K562 (cell line): Measurements from ENCODE around the gene HS6ST1. TPM values are rescaled to one million over a fixed set of nuclear protein-coding genes. Genes with fewer than 3 reads are reported as not detected.
A peak's percentile ranks its signal among the peaks of the same experiment; 100 is the strongest.

Experiments used
- ATAC-seq: fragments of 200-7000 bp; cut with Tn5 transposase; 3 replicates; pipeline ENCODE4 v1.9.1; 2020; ENCODE audit warnings: moderate library complexity
- BruUV-seq: library from RNA; stranded (reverse); fragments of 400-500 nt; replicated peaks from 2 replicates; lab custom pipeline; 2021; lab: Mats Ljungman, UMichigan
- CTCF ChIA-PET: fragments of 300-600 bp; formaldehyde crosslinking; extraction: SDS; loops from one replicate; lab custom pipeline; 2021; ENCODE audit warnings: low intra/inter-chr PET ratio; lab: Yijun Ruan, JAX
- POLR2A ChIA-PET: fragments of 300-600, 350-650 bp; sonication (Branson Sonifier 250); formaldehyde crosslinking; extraction: SDS; loops from one replicate; lab custom pipeline; 2021; ENCODE audit warnings: antibody characterized with exemption, inconsistent platforms; lab: Yijun Ruan, JAX
- DNase-seq, 4 experiments: peaks; one replicate each; pipeline versions ENCODE4 v3.0.0 to v3.0.0-alpha.2; 2011 to 2018; ENCODE audit warnings: low spot score in 3 of 4, mixed read lengths in 3 of 4; ENCODE audit errors: extremely low read depth in 1 of 4
- FAIRE-seq: peaks from 2 replicates; lab custom pipeline; 2011; peaks lifted over from hg19 to GRCh38; lab: Jason Lieb, UNC
- H2AFZ ChIP-seq: 2 replicates; pipeline ENCODE4 v1.6.0; 2011; ENCODE audit warnings: low read depth, low read length, control low read depth, inconsistent platforms
- H3K27ac ChIP-seq: fragments of 200-600 bp; 3 replicates; pipeline ENCODE4 v1.8.0; 2011; ENCODE audit warnings: low read depth, mild to moderate bottlenecking, control low read depth, inconsistent platforms, low read length, moderate library complexity, mixed read lengths; ENCODE audit errors: extremely low read depth
- H3K27me3 ChIP-seq, 2 experiments: fragments of 300-600 bp in 1 of 2; 2 replicates in 1 of 2; 3 replicates in 1 of 2; pipeline versions ENCODE4 v1.6.0 to v1.8.0; 2011; ENCODE audit warnings: inconsistent platforms in 2 of 2, low read length in 2 of 2, mild to moderate bottlenecking in 1 of 2, mixed read lengths in 1 of 2, moderate library complexity in 1 of 2; ENCODE audit not compliant: control insufficient read depth in 2 of 2, insufficient read depth in 2 of 2
- H3K36me3 ChIP-seq: fragments of 300-600 bp; 3 replicates; pipeline ENCODE4 v1.8.0; 2011; ENCODE audit warnings: mild to moderate bottlenecking, low read length, inconsistent platforms; ENCODE audit not compliant: control insufficient read depth, insufficient read depth
- H3K4me1 ChIP-seq, 2 experiments: fragments of 200-600 bp in 1 of 2; replicated peaks in 1 of 2; 2 replicates in 1 of 2; 3 replicates in 1 of 2; pipeline versions ENCODE4 v1.5.1 to v1.8.0; 2011; ENCODE audit warnings: inconsistent platforms in 2 of 2, low read length in 2 of 2, mild to moderate bottlenecking in 1 of 2, mixed read lengths in 1 of 2, moderate library complexity in 1 of 2; ENCODE audit not compliant: control insufficient read depth in 2 of 2, insufficient read depth in 2 of 2
- H3K4me2 ChIP-seq: 2 replicates; pipeline ENCODE4 v1.6.1; 2011; ENCODE audit warnings: low read length, control low read depth, inconsistent platforms, mixed read lengths; ENCODE audit not compliant: insufficient read depth
- H3K4me3 ChIP-seq: fragments of 200-600 bp; sonication (generic), shearing (Covaris generic); 2 replicates; pipeline ENCODE4 v1.5.1; 2016; ENCODE audit warnings: control low read depth, inconsistent platforms
- H3K79me2 ChIP-seq: fragments of 200-600 bp; 3 replicates; pipeline ENCODE4 v1.8.0; 2011; ENCODE audit warnings: low read length, inconsistent platforms; ENCODE audit not compliant: control insufficient read depth, insufficient read depth
- H3K9ac ChIP-seq, 2 experiments: 2 replicates each; pipeline versions ENCODE4 v1.6.0 to v1.6.1; 2011; ENCODE audit warnings: low read depth in 2 of 2, low read length in 2 of 2, control low read depth in 1 of 2, inconsistent platforms in 1 of 2, mild to moderate bottlenecking in 1 of 2, mixed read lengths in 1 of 2; ENCODE audit not compliant: insufficient read depth in 1 of 2
- H3K9me1 ChIP-seq: one replicate; pipeline ENCODE4 v1.6.0; 2011; ENCODE audit warnings: inconsistent platforms, mild to moderate bottlenecking, low read length, moderate library complexity; ENCODE audit not compliant: control insufficient read depth, insufficient read depth
- H3K9me3 ChIP-seq: replicated peaks from 2 replicates; pipeline ENCODE4 v1.5.1; 2011; ENCODE audit warnings: low read depth, low read length, inconsistent platforms; ENCODE audit not compliant: control insufficient read depth, insufficient read depth
- H4K20me1 ChIP-seq: replicated peaks from 2 replicates; pipeline ENCODE4 v1.6.1; 2011; ENCODE audit warnings: low read length, inconsistent platforms, mixed read lengths; ENCODE audit not compliant: control insufficient read depth, insufficient read depth
- CSDE1 ChIP-seq, 2 experiments: fragments of 450-650 bp; IDR thresholded peaks; 2 replicates each; pipeline ENCODE4 v1.6.1; 2016; ENCODE audit warnings: mild to moderate bottlenecking in 1 of 2
- FOXP4 ChIP-seq: sonication (generic); formaldehyde crosslinking; IDR thresholded peaks from 2 replicates; pipeline ENCODE4 v1.8.0; 2022; ENCODE audit warnings: mild to moderate bottlenecking, missing genetic modification reagents, borderline replicate concordance
- GATAD2B ChIP-seq: fragments of 450-650 bp; IDR thresholded peaks from 2 replicates; pipeline ENCODE4 v1.6.1; 2017; ENCODE audit warnings: mild to moderate bottlenecking, borderline replicate concordance
- ILF3 ChIP-seq: fragments of 450-650 bp; IDR thresholded peaks from 2 replicates; pipeline ENCODE4 v1.6.1; 2018; ENCODE audit warnings: antibody characterized with exemption, mild to moderate bottlenecking, moderate library complexity, borderline replicate concordance
- ILK ChIP-seq: fragments of 450-650 bp; IDR thresholded peaks from 2 replicates; pipeline ENCODE4 v1.6.1; 2016; ENCODE audit warnings: missing genetic modification characterization, low read depth, mild to moderate bottlenecking, missing compliant biosample characterization, moderate library complexity, borderline replicate concordance
- RERE ChIP-seq: sonication (generic); formaldehyde crosslinking; IDR thresholded peaks from 2 replicates; pipeline ENCODE4 v1.8.0; 2023; ENCODE audit warnings: missing genetic modification reagents, mild to moderate bottlenecking, borderline replicate concordance
- SRSF9 ChIP-seq: fragments of 200-400 bp; formaldehyde crosslinking; IDR thresholded peaks from 2 replicates; pipeline ENCODE4 v1.6.1; 2017; ENCODE audit warnings: low read depth, low read length, borderline replicate concordance
- TARDBP ChIP-seq: fragments of 450-650 bp; IDR thresholded peaks from 2 replicates; pipeline ENCODE4 v1.6.1; 2016
- YY1 ChIP-seq, 3 experiments: IDR thresholded peaks; 2 replicates each; pipeline ENCODE4 v1.6.1; 2011; ENCODE audit warnings: low read length in 2 of 3, mild to moderate bottlenecking in 2 of 3, moderate library complexity in 2 of 3, borderline replicate concordance in 1 of 3, control low read depth in 1 of 3, low read depth in 1 of 3; ENCODE audit not compliant: insufficient read depth in 3 of 3, insufficient replicate concordance in 2 of 3, control insufficient read depth in 1 of 3, insufficient read length in 1 of 3; ENCODE audit errors: extremely low read depth in 1 of 3
- ZBTB7A ChIP-seq: IDR thresholded peaks from 2 replicates; pipeline ENCODE4 v1.6.1; 2011; ENCODE audit warnings: low read depth, mild to moderate bottlenecking, low read length, moderate library complexity, borderline replicate concordance; ENCODE audit not compliant: control insufficient read depth
- ZNF384 ChIP-seq: IDR thresholded peaks from 2 replicates; pipeline ENCODE4 v1.6.1; 2012; ENCODE audit warnings: low read depth, low read length, improper control_type of control experiment
- ZNF41 ChIP-seq: fragments of 250-450 bp; sonication (Bioruptor Pico); conservative IDR thresholded peaks from 2 replicates; pipeline ENCODE4 v1.4.0; 2020; ENCODE audit warnings: mild to moderate bottlenecking
- WGBS: fragments of 100-300 bp; shearing (Covaris generic); methylation state at CpG from one replicate; pipeline ENCODE4 v1.1.6; 2016; ENCODE audit warnings: low coverage, mixed read lengths; ENCODE audit not compliant: insufficient coverage; ENCODE audit errors: missing lambda C conversion rate; 5-methylcytosine and 5-hydroxymethylcytosine counted together
- in situ Hi-C: fragments of 300-500 bp; cut with MboI; formaldehyde crosslinking; loops from 4 replicates; pipeline ENCODE4 v1.15.0; 2018; ENCODE audit warnings: inconsistent platforms, mixed read lengths
- intact Hi-C: fragments of 100-400 bp; cut with micrococcal nuclease; formaldehyde crosslinking; loops from 2 replicates; pipeline ENCODE4 v1.14.2; 2022
- polyA plus RNA-seq, 8 experiments: library from polyadenylated mRNA; depleted of rRNA in 4 of 8; stranded (reverse) in 5 of 8; unstranded in 3 of 8; fragments of >200 nt; fragmentation: Nextera tagmentation in 2 of 8; fragmentation: Illumina TruSeq in 1 of 8; extraction: Ambion mirVana in 2 of 8; extraction: Trizol in 1 of 8; gene quantifications; 2 replicates each; pipeline versions ENCODE4 v1.2.1 to v1.2.3, GENCODE V29; 2011 to 2014; ENCODE audit warnings: inconsistent platforms in 1 of 8, missing spikeins in 1 of 8
- total RNA-seq, 7 experiments: library from RNA; depleted of rRNA in 6 of 7; stranded (reverse); fragments of >200 nt in 6 of 7; fragmentation: Illumina TruSeq in 2 of 7; extraction: Trizol in 2 of 7; gene quantifications; 2 replicates each; pipeline versions ENCODE4 v1.2.1 to v1.2.3, GENCODE V29; 2011 to 2021; ENCODE audit warnings: low replicate concordance in 1 of 7

Gene HS6ST1
- total and polyA plus RNA-seq, 9 of the 15 experiments (the other 6 are each of a cell fraction or from before 2014, with no cell fraction given): 0.06 to 7.4 (median 3.8) TPM

- intact Hi-C loops: loop anchor here (10.0 kb wide), 1 partner anchor 162 kb away; no protein-coding TSS in a partner anchor
- H3K4me2 ChIP-seq: no peak overlapping the region
Observed at GRCh38 chr2:128322715-128323554, 4.3 kb upstream of the HS6ST1 start.

More at GRCh38 chr2:128322715-128323554, 4.3 kb upstream of the HS6ST1 start:
- no peaks in the 10 kb centered on the region for H3K9me1 ChIP-seq
- BruUV-seq: no TSS peak
- TF ChIP-seq TARDBP (no peak), GATAD2B (no peak), ZNF384 (no peak), ZBTB7A (no peak), SRSF9 (no peak), ZNF41 (CRISPR knock-in tag) (no peak), YY1 (IDR thresholded peaks at IDR 0.05; ENCODE audit: borderline replicate concordance in 1 of 3, control insufficient read depth in 1 of 3, extremely low read depth in 1 of 3, insufficient read depth in 3 of 3, insufficient read length in 1 of 3, insufficient replicate concordance in 2 of 3, low read depth in 1 of 3, low read length in 2 of 3) (no peak), ILF3 (no peak), FOXP4 (CRISPR knock-in tag) (no peak), ILK (tag) (no peak), RERE (CRISPR knock-in tag) (no peak), CSDE1 (IDR thresholded peaks at IDR 0.05) (no peak)
- TF ChIP-seq, all 486 proteins: peak for 0
- ChIA-PET POLR2A (interaction anchor here (1.3 kb wide), 1 partner anchor 14 kb away, joined by 4 read pairs; no protein-coding TSS in a partner anchor), CTCF (interaction anchor here (0.6 to 1.3 kb wide), 2 partner anchors 207 to 287 kb away, joined by 3 to 5 read pairs; no protein-coding TSS in a partner anchor)
- no peak for FAIRE-seq
- Histone ChIP-seq H3K4me1 (peaks cover 2 to 57% of the 10 kb centered on the region in 2 experiments; a peak in 3 of 5 replicates), H2AFZ (peak overlapping the region; percentile 93), H3K9ac (peak overlapping the region; percentile 85 to 97; a peak in 2 of 4 replicates), H3K36me3 (no peaks in the 10 kb centered on the region), H4K20me1 (0 out of 2 replicates have a peak, but pooled peaks cover 2% of the 10 kb centered on the region), H3K27ac (no peak overlapping the region), H3K4me3 (peak overlapping the region; percentile 62), H3K9me3 (no peaks in the 10 kb centered on the region), H3K79me2 (no peaks in the 10 kb centered on the region), H3K27me3 (peaks cover 0 to 28% of the 10 kb centered on the region in 2 experiments; a peak in 3 of 5 replicates)
- in situ Hi-C loops: no loop called here
- 50% methylated on average over 25 of the region's 29 CpGs for WGBS
- DNase-seq: no peak
- ATAC-seq: no peak
